HCT116 (cell line): ENCODE measurements around the gene CTIF.

ENCODE experiments used
- CTCF ChIP-seq, 3 experiments: fragments of 200-600 bp in 1 of 3; sonication (generic) in 1 of 3; IDR thresholded peaks in 2 of 3; conservative IDR thresholded peaks in 1 of 3; 2 replicates each; pipeline ENCODE4 v1.5.1; 2012 to 2017; ENCODE audit warnings: low read depth in 2 of 3, low read length in 2 of 3, antibody characterized with exemption in 1 of 3, borderline replicate concordance in 1 of 3, control low read depth in 1 of 3, mild to moderate bottlenecking in 1 of 3, mixed read lengths in 1 of 3, mixed run types in 1 of 3, moderate library complexity in 1 of 3; ENCODE audit not compliant: insufficient read depth in 1 of 3
- ELF1 ChIP-seq: IDR thresholded peaks from 2 replicates; pipeline ENCODE4 v1.6.1; 2012; ENCODE audit warnings: low read depth, borderline replicate concordance
- EZH2 ChIP-seq: fragments of 200-600 bp; sonication (generic); IDR thresholded peaks from 2 replicates; pipeline ENCODE4 v1.6.1; 2017; ENCODE audit warnings: antibody characterized with exemption, mixed run types
- POLR2A ChIP-seq: IDR thresholded peaks from 2 replicates; pipeline ENCODE4 v1.7.0; 2011; ENCODE audit warnings: borderline replicate concordance; ENCODE audit not compliant: insufficient read depth, insufficient read length; ENCODE audit errors: extremely low read depth

DNA sequence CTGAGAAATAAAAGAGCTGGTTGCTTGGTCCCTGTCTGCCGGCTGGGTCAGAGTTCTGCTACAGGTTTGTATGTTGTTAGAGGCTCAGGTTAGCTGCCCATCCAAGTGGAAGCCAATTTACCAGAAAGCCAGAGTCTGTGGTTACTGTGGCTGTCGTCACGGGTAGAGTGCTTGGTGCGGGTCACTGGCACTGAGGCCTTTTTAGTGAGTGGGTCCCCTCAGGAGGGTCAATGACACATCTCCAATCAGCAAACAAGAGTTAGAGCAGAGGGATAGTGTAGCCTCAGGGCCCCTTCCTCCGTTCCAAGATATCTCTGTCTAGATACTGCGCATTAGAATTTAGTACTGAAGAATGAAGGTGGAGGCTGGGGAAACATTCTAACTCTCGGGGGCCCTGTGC lies 41.2 kb downstream of the CTIF start:
- TF ChIP-seq POLR2A (no peak), ELF1 (no peak), CTCF (IDR thresholded peaks at IDR 0.05 in 2 of 3, conservative IDR thresholded peaks at IDR 0.05 in 1 of 3; ENCODE audit: borderline replicate concordance in 1 of 3, insufficient read depth in 1 of 3, low read depth in 2 of 3, low read length in 2 of 3) (no peak), EZH2 (no peak)
